GM12872 (cell line): Measurements from ENCODE around the gene HES5.

Source experiments
- CTCF ChIP-seq: IDR thresholded peaks from 3 replicates; pipeline ENCODE4 v1.5.1; 2011; ENCODE audit warnings: low read depth, mild to moderate bottlenecking, low read length, moderate library complexity; ENCODE audit not compliant: insufficient read depth

HES5 gene

GRCh38 chr1:2498648-2499047 lies 31.4 kb downstream of the HES5 start:
- no peak for TF ChIP-seq CTCF

- no peak for TF ChIP-seq CTCF
Observed at GRCh38 chr1:2497891-2498290, 32.2 kb downstream of the HES5 start.

GRCh38 chr1:2496746-2497145 lies 33.3 kb downstream of the HES5 start:
- TF ChIP-seq CTCF: no peak

- no peak for TF ChIP-seq CTCF
Observed at GRCh38 chr1:2496087-2496622, 33.9 kb downstream of the HES5 start.

GRCh38 chr1:2495546-2495945 lies 34.5 kb downstream of the HES5 start:
- TF ChIP-seq CTCF: no peak

- no peak for TF ChIP-seq CTCF
Observed at GRCh38 chr1:2495026-2495425, 35.0 kb downstream of the HES5 start.

GRCh38 chr1:2494323-2494693 lies 35.8 kb downstream of the HES5 start:
- no peak for TF ChIP-seq CTCF
